ENCODE data around the gene ANKRD22.

Gene ANKRD22

DNA sequence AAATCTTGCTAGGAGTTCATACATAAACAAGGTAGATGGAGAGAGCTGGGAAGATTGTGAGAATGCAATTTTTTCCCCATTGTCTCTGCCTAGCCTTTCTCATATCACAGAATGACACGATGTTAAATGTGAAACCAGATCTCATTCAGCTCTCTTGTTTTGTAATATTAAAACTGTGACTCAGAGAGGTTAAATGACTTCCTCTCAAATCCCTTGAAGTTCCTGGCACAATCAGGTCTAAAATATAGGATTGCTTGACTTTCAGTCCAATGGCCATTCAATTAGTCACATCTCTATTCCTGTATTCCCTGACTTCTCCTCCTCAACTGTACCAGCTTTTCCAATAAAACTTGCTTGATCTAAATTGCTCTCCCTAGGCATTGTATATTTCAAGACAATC lies 3.1 kb downstream of the ANKRD22 start:
- TF ChIP-seq, protein P1, sequence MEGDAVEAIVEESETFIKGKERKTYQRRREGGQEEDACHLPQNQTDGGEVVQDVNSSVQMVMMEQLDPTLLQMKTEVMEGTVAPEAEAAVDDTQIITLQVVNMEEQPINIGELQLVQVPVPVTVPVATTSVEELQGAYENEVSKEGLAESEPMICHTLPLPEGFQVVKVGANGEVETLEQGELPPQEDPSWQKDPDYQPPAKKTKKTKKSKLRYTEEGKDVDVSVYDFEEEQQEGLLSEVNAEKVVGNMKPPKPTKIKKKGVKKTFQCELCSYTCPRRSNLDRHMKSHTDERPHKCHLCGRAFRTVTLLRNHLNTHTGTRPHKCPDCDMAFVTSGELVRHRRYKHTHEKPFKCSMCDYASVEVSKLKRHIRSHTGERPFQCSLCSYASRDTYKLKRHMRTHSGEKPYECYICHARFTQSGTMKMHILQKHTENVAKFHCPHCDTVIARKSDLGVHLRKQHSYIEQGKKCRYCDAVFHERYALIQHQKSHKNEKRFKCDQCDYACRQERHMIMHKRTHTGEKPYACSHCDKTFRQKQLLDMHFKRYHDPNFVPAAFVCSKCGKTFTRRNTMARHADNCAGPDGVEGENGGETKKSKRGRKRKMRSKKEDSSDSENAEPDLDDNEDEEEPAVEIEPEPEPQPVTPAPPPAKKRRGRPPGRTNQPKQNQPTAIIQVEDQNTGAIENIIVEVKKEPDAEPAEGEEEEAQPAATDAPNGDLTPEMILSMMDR (IDR thresholded peaks at IDR 0.05; ENCODE audit: low read depth, low read length), result no peak
- Histone ChIP-seq H3K4me3 (ENCODE audit: low read depth, low read length) (no peak overlapping the region), H3K36me3 (no peaks in the 10 kb centered on the region), H3K9me3 (ENCODE audit: severe bottlenecking) (no peaks in the 10 kb centered on the region), H3K27me3 (ENCODE audit: insufficient read depth, low read depth, severe bottlenecking) (no peaks in the 10 kb centered on the region), H3K27ac (no peak overlapping the region)
- DNase-seq, result no peak

DNA sequence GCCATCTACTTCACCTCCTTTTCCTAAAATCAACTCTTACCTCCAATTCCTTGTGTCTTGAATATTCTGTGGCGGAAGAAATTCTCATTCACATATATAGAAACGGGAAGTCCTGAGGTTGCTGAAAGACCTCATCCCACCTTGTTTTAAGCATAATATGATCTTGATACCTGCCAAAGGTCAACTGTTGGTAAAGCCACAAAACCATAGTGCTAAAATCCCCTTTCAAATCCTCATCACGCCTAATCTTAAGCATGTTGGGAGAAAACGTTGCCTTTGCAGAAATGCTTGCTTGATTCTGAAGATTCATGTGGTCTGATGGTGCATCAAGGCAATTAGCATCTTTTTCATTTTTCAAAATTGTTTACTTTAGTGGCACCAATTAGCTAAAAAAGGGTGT lies 8.5 kb downstream of the ANKRD22 start:
- Histone ChIP-seq H3K36me3 (no peaks in the 10 kb centered on the region), H3K27me3 (ENCODE audit: insufficient read depth, low read depth, severe bottlenecking) (no peaks in the 10 kb centered on the region), H3K27ac (no peak overlapping the region), H3K9me3 (ENCODE audit: severe bottlenecking) (no peaks in the 10 kb centered on the region), H3K4me3 (ENCODE audit: low read depth, low read length) (no peak overlapping the region)
- TF ChIP-seq, protein P1 (IDR thresholded peaks at IDR 0.05; ENCODE audit: low read depth, low read length), result no peak
- no peak for DNase-seq

DNA sequence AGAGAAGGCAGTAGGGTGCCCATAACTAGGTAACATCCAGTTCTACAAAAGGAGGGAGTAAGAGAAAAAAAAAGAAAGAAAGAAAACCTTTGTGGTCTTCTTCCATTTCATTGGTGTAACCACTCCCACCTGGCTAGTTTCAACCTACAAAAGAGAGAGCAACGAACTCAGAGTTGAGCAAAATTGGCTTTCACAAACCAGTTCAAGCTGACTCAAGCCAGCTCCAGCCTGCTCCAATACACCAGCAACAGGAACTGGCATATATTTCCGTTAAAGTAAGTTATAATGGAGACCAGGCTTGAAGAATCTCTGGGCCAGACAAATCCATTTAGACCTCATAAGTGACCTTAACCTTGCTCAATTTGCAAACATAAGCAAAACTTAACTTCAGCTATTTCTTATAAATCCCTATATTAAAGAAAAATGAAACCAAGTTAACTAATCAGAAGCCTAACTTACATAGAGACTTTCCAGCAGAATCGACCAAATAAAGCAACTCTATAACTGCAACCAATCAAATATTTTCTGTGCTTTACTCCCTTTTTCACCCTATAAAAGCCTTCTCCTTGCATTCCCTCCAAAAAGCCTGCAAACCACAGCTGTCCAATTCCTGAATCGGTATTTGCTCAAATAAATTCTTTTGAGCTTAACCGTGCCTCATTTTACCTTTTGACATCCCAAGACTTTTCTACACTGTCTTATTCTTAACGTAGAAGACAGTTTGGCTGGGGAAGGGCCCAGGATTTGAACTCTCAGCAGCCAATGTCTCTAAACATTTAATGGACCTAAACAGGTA lies 10.1 kb downstream of the ANKRD22 start:
- H3K9me3 ChIP-seq (ENCODE audit: severe bottlenecking), result no peaks in the 10 kb centered on the region
- H3K36me3 ChIP-seq, result no peaks in the 10 kb centered on the region
- H3K4me3 ChIP-seq (ENCODE audit: low read depth, low read length), result no peak overlapping the region
- TF ChIP-seq, protein P1 (IDR thresholded peaks at IDR 0.05; ENCODE audit: low read depth, low read length), result no peak
- H3K27ac ChIP-seq, result no peak overlapping the region
- DNase-seq, result no peak
- no peaks in the 10 kb centered on the region for H3K27me3 ChIP-seq (ENCODE audit: insufficient read depth, low read depth, severe bottlenecking)

DNA sequence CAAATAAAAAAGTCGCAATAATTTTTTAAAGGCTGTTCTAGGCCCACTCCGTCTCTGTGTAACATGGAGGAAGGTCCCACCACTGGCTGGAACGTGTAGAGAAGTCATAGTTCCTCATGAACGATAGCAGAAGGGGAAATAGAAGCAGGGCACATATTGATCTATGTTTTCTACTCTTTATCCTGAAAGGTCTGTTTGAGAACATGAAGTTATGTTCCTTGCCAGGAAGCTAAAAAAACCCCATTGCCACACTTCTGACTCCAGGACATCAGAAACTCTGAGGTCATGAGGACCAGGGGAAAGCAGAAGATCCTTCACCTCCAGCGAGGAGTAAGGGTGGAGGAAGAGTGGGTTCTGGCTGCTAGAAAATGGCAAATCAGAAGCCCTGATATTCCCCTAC lies 10.8 kb downstream of the ANKRD22 start:
- Histone ChIP-seq H3K4me3 (ENCODE audit: low read depth, low read length) (no peak overlapping the region), H3K9me3 (ENCODE audit: severe bottlenecking) (no peaks in the 10 kb centered on the region), H3K27me3 (ENCODE audit: insufficient read depth, low read depth, severe bottlenecking) (no peaks in the 10 kb centered on the region), H3K36me3 (no peaks in the 10 kb centered on the region), H3K27ac (no peak overlapping the region)
- TF ChIP-seq, protein P1 (IDR thresholded peaks at IDR 0.05; ENCODE audit: low read depth, low read length), result no peak
- no peak for DNase-seq

DNA sequence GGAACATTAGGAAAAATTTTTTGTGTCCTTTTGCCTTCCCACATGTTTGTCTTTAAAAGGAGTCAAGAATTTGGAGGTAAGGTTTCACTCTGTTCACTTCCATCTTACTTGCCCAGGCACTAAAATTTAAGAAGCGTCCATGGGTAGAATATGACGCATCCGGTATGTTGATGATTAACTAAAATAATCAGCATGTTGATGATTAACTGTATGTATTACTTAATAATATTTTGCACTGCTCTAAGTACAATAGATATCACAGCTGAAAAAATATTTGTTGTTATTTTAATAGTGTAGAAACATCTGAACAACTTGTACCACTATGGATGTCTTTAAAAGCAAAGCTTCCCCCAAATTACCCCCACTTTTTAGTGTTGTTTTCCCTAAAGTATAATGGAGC lies 11.5 kb downstream of the ANKRD22 start:
- no peaks in the 10 kb centered on the region for H3K27me3 ChIP-seq (ENCODE audit: insufficient read depth, low read depth, severe bottlenecking)
- no peak overlapping the region for H3K4me3 ChIP-seq (ENCODE audit: low read depth, low read length)
- no peaks in the 10 kb centered on the region for H3K9me3 ChIP-seq (ENCODE audit: severe bottlenecking)
- no peak overlapping the region for H3K27ac ChIP-seq
- no peaks in the 10 kb centered on the region for H3K36me3 ChIP-seq
- DNase-seq, result no peak
- TF ChIP-seq, protein P1 (IDR thresholded peaks at IDR 0.05; ENCODE audit: low read depth, low read length), result no peak
